OCI-LY3 (cell line): Measurements from ENCODE around the gene ALMS1.
"Not testable (repeated sequence)": the region's sequence is repeated elsewhere in the genome, so short reads cannot be mapped to it uniquely, and the experiment has no call there.

ENCODE experiments used
- CTCF ChIP-seq: fragments of 200-600, 300-600 bp; sonication (generic); IDR thresholded peaks from 2 replicates; pipeline ENCODE4 v1.5.1; 2014; ENCODE audit warnings: antibody characterized with exemption, low read length, low read depth
- EZH2phosphoT487 ChIP-seq: fragments of 200-600 bp; shearing (Covaris generic); IDR thresholded peaks from 2 replicates; pipeline ENCODE4 v1.6.1; 2018; ENCODE audit warnings: antibody characterized with exemption, mixed run types, low read depth

- TF ChIP-seq CTCF, EZH2phosphoT487: not testable (repeated sequence)
Observed at GRCh38 chr2:73636977-73637376, 251.3 kb downstream of the ALMS1 start.
